ENCODE results near the gene BNIP1.

GRCh38 chr5:173114536-173114935, 29.8 kb upstream of the BNIP1 start:
- TF ChIP-seq, protein P1, sequence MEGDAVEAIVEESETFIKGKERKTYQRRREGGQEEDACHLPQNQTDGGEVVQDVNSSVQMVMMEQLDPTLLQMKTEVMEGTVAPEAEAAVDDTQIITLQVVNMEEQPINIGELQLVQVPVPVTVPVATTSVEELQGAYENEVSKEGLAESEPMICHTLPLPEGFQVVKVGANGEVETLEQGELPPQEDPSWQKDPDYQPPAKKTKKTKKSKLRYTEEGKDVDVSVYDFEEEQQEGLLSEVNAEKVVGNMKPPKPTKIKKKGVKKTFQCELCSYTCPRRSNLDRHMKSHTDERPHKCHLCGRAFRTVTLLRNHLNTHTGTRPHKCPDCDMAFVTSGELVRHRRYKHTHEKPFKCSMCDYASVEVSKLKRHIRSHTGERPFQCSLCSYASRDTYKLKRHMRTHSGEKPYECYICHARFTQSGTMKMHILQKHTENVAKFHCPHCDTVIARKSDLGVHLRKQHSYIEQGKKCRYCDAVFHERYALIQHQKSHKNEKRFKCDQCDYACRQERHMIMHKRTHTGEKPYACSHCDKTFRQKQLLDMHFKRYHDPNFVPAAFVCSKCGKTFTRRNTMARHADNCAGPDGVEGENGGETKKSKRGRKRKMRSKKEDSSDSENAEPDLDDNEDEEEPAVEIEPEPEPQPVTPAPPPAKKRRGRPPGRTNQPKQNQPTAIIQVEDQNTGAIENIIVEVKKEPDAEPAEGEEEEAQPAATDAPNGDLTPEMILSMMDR (conservative IDR thresholded peaks at IDR 0.05): no peak
- TF ChIP-seq EZH2 (IDR thresholded peaks at IDR 0.05; ENCODE audit: low read depth): no peak
